ENCODE data around the gene ZNF688. TPM values are rescaled to one million over a fixed set of nuclear protein-coding genes. Genes with fewer than 3 reads are reported as not detected.
A peak's percentile ranks its signal among the peaks of the same experiment; 100 is the strongest.

ZNF688 gene
- total and polyA plus RNA-seq, 2 of the 13 experiments (the other 11 are each of a cell fraction or from before 2014, with no cell fraction given), result 2.4 to 5.4 TPM

DNA sequence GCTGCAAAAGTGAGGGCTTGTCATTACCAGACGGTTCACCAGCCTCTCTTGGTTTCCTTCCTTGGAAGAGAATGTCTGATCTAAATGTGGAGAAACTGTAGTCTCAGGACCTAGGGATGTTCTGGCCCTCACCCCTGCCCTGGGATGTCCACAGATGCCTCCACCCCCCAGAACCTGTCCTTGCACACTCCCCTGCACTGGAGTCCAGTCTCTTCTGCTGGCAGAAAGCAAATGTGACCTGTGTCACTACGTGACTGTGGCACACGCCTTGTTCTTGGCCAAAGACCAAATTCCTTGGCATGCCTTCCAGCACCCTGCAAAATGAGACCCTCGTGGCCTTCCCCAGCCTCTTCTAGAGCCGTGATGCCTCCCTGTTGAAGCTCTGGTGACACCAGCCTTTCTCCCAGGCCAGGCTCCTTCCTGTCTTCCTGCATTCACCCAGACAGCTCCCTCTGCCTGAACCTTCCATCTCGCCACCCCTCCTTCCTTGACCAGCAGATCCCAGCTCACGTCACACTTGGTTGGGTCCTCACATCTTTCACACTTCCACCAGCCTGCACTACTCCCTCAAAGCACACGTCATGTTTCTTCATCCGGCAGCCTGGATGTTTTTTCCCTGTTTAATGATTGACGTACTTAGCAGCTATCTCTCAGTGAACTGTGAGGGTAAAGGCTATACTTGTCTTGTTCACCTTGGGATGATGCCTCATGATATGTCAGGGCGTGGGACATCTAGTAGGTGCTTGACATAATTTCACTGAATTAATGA, 49.5 kb downstream of the ZNF688 start (continued):
- TF ChIP-seq RXRB (CRISPR knock-in tag; IDR thresholded peaks at IDR 0.05; ENCODE audit: borderline replicate concordance) (no peak; the same call in 1 of the 2 replicates), ZNF274 (CRISPR knock-in tag; IDR thresholded peaks at IDR 0.05) (peak; percentile 78), GABPA (IDR thresholded peaks at IDR 0.05; ENCODE audit: low read depth, low read length) (no peak), GABPA (CRISPR knock-in tag; IDR thresholded peaks at IDR 0.05; ENCODE audit: low read depth) (peak; percentile 88), ESRRA (CRISPR knock-in tag; IDR thresholded peaks at IDR 0.05; ENCODE audit: low read depth) (peak; percentile 78; the same call in 1 of the 2 replicates), JUND (CRISPR knock-in tag; IDR thresholded peaks at IDR 0.05) (peak; percentile 76), ZMAT3 (CRISPR knock-in tag; conservative IDR thresholded peaks at IDR 0.05) (peak; percentile 66; the same call in 1 of the 2 replicates)
- TF ChIP-seq, protein P1, sequence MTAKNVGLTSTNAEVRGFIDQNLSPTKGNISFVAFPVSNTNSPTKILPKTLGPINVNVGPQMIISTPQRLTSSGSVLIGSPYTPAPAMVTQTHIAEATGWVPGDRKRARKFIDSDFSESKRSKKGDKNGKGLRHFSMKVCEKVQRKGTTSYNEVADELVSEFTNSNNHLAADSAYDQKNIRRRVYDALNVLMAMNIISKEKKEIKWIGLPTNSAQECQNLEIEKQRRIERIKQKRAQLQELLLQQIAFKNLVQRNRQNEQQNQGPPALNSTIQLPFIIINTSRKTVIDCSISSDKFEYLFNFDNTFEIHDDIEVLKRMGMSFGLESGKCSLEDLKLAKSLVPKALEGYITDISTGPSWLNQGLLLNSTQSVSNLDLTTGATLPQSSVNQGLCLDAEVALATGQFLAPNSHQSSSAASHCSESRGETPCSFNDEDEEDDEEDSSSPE (CRISPR knock-in tag; IDR thresholded peaks at IDR 0.05), result peak; percentile 31; the same call in 1 of the 2 replicates
- TF ChIP-seq, protein P2, sequence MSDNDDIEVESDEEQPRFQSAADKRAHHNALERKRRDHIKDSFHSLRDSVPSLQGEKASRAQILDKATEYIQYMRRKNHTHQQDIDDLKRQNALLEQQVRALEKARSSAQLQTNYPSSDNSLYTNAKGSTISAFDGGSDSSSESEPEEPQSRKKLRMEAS (IDR thresholded peaks at IDR 0.05), result peak; percentile 76
- TF ChIP-seq, protein P3, sequence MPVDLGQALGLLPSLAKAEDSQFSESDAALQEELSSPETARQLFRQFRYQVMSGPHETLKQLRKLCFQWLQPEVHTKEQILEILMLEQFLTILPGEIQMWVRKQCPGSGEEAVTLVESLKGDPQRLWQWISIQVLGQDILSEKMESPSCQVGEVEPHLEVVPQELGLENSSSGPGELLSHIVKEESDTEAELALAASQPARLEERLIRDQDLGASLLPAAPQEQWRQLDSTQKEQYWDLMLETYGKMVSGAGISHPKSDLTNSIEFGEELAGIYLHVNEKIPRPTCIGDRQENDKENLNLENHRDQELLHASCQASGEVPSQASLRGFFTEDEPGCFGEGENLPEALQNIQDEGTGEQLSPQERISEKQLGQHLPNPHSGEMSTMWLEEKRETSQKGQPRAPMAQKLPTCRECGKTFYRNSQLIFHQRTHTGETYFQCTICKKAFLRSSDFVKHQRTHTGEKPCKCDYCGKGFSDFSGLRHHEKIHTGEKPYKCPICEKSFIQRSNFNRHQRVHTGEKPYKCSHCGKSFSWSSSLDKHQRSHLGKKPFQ (CRISPR knock-in tag; IDR thresholded peaks at IDR 0.05; ENCODE audit: insufficient replicate concordance), result peak; percentile 63
- TF ChIP-seq, protein P4, sequence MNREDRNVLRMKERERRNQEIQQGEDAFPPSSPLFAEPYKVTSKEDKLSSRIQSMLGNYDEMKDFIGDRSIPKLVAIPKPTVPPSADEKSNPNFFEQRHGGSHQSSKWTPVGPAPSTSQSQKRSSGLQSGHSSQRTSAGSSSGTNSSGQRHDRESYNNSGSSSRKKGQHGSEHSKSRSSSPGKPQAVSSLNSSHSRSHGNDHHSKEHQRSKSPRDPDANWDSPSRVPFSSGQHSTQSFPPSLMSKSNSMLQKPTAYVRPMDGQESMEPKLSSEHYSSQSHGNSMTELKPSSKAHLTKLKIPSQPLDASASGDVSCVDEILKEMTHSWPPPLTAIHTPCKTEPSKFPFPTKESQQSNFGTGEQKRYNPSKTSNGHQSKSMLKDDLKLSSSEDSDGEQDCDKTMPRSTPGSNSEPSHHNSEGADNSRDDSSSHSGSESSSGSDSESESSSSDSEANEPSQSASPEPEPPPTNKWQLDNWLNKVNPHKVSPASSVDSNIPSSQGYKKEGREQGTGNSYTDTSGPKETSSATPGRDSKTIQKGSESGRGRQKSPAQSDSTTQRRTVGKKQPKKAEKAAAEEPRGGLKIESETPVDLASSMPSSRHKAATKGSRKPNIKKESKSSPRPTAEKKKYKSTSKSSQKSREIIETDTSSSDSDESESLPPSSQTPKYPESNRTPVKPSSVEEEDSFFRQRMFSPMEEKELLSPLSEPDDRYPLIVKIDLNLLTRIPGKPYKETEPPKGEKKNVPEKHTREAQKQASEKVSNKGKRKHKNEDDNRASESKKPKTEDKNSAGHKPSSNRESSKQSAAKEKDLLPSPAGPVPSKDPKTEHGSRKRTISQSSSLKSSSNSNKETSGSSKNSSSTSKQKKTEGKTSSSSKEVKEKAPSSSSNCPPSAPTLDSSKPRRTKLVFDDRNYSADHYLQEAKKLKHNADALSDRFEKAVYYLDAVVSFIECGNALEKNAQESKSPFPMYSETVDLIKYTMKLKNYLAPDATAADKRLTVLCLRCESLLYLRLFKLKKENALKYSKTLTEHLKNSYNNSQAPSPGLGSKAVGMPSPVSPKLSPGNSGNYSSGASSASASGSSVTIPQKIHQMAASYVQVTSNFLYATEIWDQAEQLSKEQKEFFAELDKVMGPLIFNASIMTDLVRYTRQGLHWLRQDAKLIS (CRISPR knock-in tag; IDR thresholded peaks at IDR 0.05), result no peak
- TF ChIP-seq, protein P5, sequence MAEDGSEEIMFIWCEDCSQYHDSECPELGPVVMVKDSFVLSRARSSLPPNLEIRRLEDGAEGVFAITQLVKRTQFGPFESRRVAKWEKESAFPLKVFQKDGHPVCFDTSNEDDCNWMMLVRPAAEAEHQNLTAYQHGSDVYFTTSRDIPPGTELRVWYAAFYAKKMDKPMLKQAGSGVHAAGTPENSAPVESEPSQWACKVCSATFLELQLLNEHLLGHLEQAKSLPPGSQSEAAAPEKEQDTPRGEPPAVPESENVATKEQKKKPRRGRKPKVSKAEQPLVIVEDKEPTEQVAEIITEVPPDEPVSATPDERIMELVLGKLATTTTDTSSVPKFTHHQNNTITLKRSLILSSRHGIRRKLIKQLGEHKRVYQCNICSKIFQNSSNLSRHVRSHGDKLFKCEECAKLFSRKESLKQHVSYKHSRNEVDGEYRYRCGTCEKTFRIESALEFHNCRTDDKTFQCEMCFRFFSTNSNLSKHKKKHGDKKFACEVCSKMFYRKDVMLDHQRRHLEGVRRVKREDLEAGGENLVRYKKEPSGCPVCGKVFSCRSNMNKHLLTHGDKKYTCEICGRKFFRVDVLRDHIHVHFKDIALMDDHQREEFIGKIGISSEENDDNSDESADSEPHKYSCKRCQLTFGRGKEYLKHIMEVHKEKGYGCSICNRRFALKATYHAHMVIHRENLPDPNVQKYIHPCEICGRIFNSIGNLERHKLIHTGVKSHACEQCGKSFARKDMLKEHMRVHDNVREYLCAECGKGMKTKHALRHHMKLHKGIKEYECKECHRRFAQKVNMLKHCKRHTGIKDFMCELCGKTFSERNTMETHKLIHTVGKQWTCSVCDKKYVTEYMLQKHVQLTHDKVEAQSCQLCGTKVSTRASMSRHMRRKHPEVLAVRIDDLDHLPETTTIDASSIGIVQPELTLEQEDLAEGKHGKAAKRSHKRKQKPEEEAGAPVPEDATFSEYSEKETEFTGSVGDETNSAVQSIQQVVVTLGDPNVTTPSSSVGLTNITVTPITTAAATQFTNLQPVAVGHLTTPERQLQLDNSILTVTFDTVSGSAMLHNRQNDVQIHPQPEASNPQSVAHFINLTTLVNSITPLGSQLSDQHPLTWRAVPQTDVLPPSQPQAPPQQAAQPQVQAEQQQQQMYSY (CRISPR knock-in tag; IDR thresholded peaks at IDR 0.05), result no peak
- TF ChIP-seq, protein P6, sequence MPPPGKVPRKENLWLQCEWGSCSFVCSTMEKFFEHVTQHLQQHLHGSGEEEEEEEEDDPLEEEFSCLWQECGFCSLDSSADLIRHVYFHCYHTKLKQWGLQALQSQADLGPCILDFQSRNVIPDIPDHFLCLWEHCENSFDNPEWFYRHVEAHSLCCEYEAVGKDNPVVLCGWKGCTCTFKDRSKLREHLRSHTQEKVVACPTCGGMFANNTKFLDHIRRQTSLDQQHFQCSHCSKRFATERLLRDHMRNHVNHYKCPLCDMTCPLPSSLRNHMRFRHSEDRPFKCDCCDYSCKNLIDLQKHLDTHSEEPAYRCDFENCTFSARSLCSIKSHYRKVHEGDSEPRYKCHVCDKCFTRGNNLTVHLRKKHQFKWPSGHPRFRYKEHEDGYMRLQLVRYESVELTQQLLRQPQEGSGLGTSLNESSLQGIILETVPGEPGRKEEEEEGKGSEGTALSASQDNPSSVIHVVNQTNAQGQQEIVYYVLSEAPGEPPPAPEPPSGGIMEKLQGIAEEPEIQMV (CRISPR knock-in tag; IDR thresholded peaks at IDR 0.05; ENCODE audit: low read depth), result 0 out of 2 replicates have a peak, but pooled peaks have one; percentile 23
- TF ChIP-seq, protein P7, sequence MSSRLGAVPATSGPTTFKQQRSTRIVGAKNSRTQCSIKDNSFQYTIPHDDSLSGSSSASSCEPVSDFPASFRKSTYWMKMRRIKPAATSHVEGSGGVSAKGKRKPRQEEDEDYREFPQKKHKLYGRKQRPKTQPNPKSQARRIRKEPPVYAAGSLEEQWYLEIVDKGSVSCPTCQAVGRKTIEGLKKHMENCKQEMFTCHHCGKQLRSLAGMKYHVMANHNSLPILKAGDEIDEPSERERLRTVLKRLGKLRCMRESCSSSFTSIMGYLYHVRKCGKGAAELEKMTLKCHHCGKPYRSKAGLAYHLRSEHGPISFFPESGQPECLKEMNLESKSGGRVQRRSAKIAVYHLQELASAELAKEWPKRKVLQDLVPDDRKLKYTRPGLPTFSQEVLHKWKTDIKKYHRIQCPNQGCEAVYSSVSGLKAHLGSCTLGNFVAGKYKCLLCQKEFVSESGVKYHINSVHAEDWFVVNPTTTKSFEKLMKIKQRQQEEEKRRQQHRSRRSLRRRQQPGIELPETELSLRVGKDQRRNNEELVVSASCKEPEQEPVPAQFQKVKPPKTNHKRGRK (CRISPR knock-in tag; IDR thresholded peaks at IDR 0.05), result no peak

Measured in HepG2 (cell line).